PC-3 (cell line): ENCODE measurements around the gene NACC2.

Experiments used
- EZH2 ChIP-seq: fragments of 300-600 bp; sonication (generic); IDR thresholded peaks from one replicate; pipeline ENCODE4 v1.6.1; 2017; ENCODE audit warnings: antibody characterized with exemption, mild to moderate bottlenecking, low read length; ENCODE audit not compliant: unreplicated experiment
- TF ChIP-seq, protein P1 (sequence below): fragments of 300-600 bp; sonication (generic); conservative IDR thresholded peaks from 2 replicates; pipeline ENCODE4 v1.5.1; 2017; ENCODE audit warnings: antibody characterized with exemption, low read depth, mild to moderate bottlenecking, low read length

DNA sequence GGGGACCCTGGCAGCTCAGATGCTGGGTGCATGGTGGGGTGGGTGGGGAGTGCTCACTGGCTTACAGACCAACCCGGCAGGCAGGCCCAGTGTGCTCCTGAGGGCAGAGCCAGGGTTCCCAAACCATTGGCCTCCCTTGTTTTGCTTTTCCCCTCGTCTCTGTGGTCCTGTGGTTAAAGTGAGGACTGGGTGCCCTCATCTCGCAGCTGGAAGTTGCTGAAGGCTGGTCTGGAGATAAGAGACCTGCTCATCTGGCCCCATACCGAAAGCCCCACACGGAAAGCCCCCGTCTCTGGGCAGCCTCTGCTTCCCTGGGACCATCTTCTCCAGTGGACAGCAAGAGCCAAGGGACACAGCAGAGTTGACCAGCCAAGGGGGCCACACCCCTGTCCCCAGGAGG, 9.8 kb upstream of the NACC2 start:
- TF ChIP-seq, protein P1, sequence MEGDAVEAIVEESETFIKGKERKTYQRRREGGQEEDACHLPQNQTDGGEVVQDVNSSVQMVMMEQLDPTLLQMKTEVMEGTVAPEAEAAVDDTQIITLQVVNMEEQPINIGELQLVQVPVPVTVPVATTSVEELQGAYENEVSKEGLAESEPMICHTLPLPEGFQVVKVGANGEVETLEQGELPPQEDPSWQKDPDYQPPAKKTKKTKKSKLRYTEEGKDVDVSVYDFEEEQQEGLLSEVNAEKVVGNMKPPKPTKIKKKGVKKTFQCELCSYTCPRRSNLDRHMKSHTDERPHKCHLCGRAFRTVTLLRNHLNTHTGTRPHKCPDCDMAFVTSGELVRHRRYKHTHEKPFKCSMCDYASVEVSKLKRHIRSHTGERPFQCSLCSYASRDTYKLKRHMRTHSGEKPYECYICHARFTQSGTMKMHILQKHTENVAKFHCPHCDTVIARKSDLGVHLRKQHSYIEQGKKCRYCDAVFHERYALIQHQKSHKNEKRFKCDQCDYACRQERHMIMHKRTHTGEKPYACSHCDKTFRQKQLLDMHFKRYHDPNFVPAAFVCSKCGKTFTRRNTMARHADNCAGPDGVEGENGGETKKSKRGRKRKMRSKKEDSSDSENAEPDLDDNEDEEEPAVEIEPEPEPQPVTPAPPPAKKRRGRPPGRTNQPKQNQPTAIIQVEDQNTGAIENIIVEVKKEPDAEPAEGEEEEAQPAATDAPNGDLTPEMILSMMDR: no peak
- TF ChIP-seq EZH2: no peak
